SK-N-SH (cell line): Measurements from ENCODE around the gene PSMB9. TPM values are rescaled to one million over a fixed set of nuclear protein-coding genes. Genes with fewer than 3 reads are reported as not detected.

Experiments used
- CTCF ChIA-PET: fragments of 300-600, 350-600 bp; formaldehyde crosslinking; extraction: SDS; loops from one replicate; lab custom pipeline; 2021; lab: Yijun Ruan, JAX
- POLR2A ChIA-PET: fragments of 350-600 bp; sonication (Branson Sonifier 250); formaldehyde crosslinking; extraction: SDS; loops from one replicate; lab custom pipeline; 2020; ENCODE audit warnings: antibody characterized with exemption, inconsistent platforms; lab: Yijun Ruan, JAX
- DNase-seq: peaks from one replicate; pipeline ENCODE4 v3.0.0; 2012
- H2AFZ ChIP-seq: fragments of 200-600 bp; sonication (generic); 2 replicates; pipeline ENCODE4 v1.8.1; 2016; ENCODE audit warnings: antibody characterized with exemption, mild to moderate bottlenecking, low read depth
- H3F3A ChIP-seq: fragments of 200-600 bp; sonication (generic); replicated peaks from 2 replicates; pipeline ENCODE3; 2016; ENCODE audit warnings: antibody characterized with exemption, mild to moderate bottlenecking; ENCODE audit not compliant: insufficient read depth
- H3K27ac ChIP-seq, 2 experiments: fragments of 200-500 bp in 1 of 2; fragments of 200-600 bp in 1 of 2; sonication (Bioruptor generic) in 1 of 2; sonication (generic), shearing (Covaris generic) in 1 of 2; 2 replicates each; pipeline versions ENCODE4 v1.5.1 to v1.6.1; 2014 to 2016; ENCODE audit warnings: low read depth in 2 of 2, inconsistent platforms in 1 of 2, low read length in 1 of 2, mild to moderate bottlenecking in 1 of 2, mixed read lengths in 1 of 2
- H3K27me3 ChIP-seq: fragments of 200-600 bp; sonication (generic), shearing (Covaris generic); 2 replicates; pipeline ENCODE4 v1.6.1; 2016; ENCODE audit warnings: mixed run types; ENCODE audit not compliant: insufficient read depth
- H3K36me3 ChIP-seq, 2 experiments: fragments of 200-500 bp in 1 of 2; fragments of 200-600 bp in 1 of 2; sonication (Bioruptor generic) in 1 of 2; sonication (generic) in 1 of 2; replicated peaks in 1 of 2; 2 replicates each; pipeline versions ENCODE3 to v1.5.1; 2014 to 2016; ENCODE audit warnings: low read length in 1 of 2, mild to moderate bottlenecking in 1 of 2; ENCODE audit not compliant: insufficient read depth in 2 of 2, control insufficient read depth in 1 of 2
- H3K4me1 ChIP-seq, 2 experiments: fragments of 200-500 bp in 1 of 2; fragments of 200-600 bp in 1 of 2; sonication (Bioruptor generic) in 1 of 2; sonication (generic), shearing (Covaris generic) in 1 of 2; 2 replicates each; pipeline versions ENCODE4 v1.5.1 to v1.6.1; 2014 to 2016; ENCODE audit warnings: low read depth in 1 of 2, low read length in 1 of 2, mixed run types in 1 of 2; ENCODE audit not compliant: insufficient read depth in 2 of 2, control insufficient read depth in 1 of 2
- H3K4me2 ChIP-seq: fragments of 200-600 bp; sonication (generic), shearing (Covaris generic); 2 replicates; pipeline ENCODE4 v1.6.1; 2017; ENCODE audit warnings: mixed run types
- H3K4me3 ChIP-seq, 2 experiments: fragments of 200-500 bp in 1 of 2; fragments of 200-600 bp in 1 of 2; sonication (Bioruptor generic) in 1 of 2; sonication (generic), shearing (Covaris generic) in 1 of 2; 2 replicates each; pipeline versions ENCODE4 v1.5.1 to v1.8.1; 2014 to 2016; ENCODE audit warnings: low read depth in 2 of 2, inconsistent platforms in 1 of 2, low read length in 1 of 2, mild to moderate bottlenecking in 1 of 2, mixed read lengths in 1 of 2, moderate library complexity in 1 of 2
- H3K79me2 ChIP-seq: fragments of 200-600 bp; sonication (generic); 2 replicates; pipeline ENCODE4 v1.8.1; 2017; ENCODE audit warnings: mild to moderate bottlenecking; ENCODE audit not compliant: insufficient read depth
- H3K9ac ChIP-seq: fragments of 200-600 bp; sonication (generic); 2 replicates; pipeline ENCODE4 v1.6.1; 2017; ENCODE audit warnings: mixed run types
- H3K9me2 ChIP-seq: fragments of 200-600 bp; sonication (generic); 2 replicates; pipeline ENCODE4 v1.6.1; 2017; ENCODE audit warnings: mixed run types
- H3K9me3 ChIP-seq: fragments of 200-600 bp; sonication (generic); 2 replicates; pipeline ENCODE4 v1.6.1; 2017; ENCODE audit warnings: mixed run types, mild to moderate bottlenecking, moderate library complexity
- H4K20me1 ChIP-seq: fragments of 200-600 bp; sonication (generic); 2 replicates; pipeline ENCODE4 v1.6.1; 2017; ENCODE audit warnings: mild to moderate bottlenecking, mixed run types; ENCODE audit not compliant: insufficient read depth
- FOSL2 ChIP-seq: IDR thresholded peaks from 2 replicates; pipeline ENCODE4 v1.4.0; 2012; ENCODE audit warnings: low read depth, mild to moderate bottlenecking, moderate library complexity, borderline replicate concordance
- FOXJ3 ChIP-seq: sonication (generic); formaldehyde crosslinking; IDR thresholded peaks from 2 replicates; pipeline ENCODE4 v1.5.1; 2020; ENCODE audit warnings: mild to moderate bottlenecking, missing genetic modification reagents
- GATA2 ChIP-seq: sonication (generic); formaldehyde crosslinking; IDR thresholded peaks from 2 replicates; pipeline ENCODE4 v1.5.0; 2020; ENCODE audit warnings: mild to moderate bottlenecking, missing genetic modification reagents
- IRF3 ChIP-seq: fragments of 150-350 bp; IDR thresholded peaks from 2 replicates; pipeline ENCODE4 v1.6.1; 2016; ENCODE audit warnings: mild to moderate bottlenecking, low read depth, low read length
- MAX ChIP-seq: IDR thresholded peaks from 2 replicates; pipeline ENCODE4 v1.4.0; 2012; ENCODE audit warnings: low read depth
- MEF2A ChIP-seq: IDR thresholded peaks from 2 replicates; pipeline ENCODE4 v1.4.0; 2012; ENCODE audit warnings: low read depth, borderline replicate concordance
- NFIC ChIP-seq: IDR thresholded peaks from 2 replicates; pipeline ENCODE4 v1.4.0; 2012; ENCODE audit warnings: borderline replicate concordance
- NRF1 ChIP-seq: IDR thresholded peaks from 2 replicates; pipeline ENCODE4 v1.6.1; 2012; ENCODE audit warnings: low read depth, mild to moderate bottlenecking, low read length
- POLR2AphosphoS5 ChIP-seq: IDR thresholded peaks from 2 replicates; pipeline ENCODE4 v1.6.1; 2012; ENCODE audit warnings: low read depth, low read length
- RAD21 ChIP-seq: IDR thresholded peaks from 2 replicates; pipeline ENCODE4 v1.6.1; 2012; ENCODE audit warnings: mild to moderate bottlenecking, low read length
- RCOR1 ChIP-seq: fragments of 150-350 bp; IDR thresholded peaks from 2 replicates; pipeline ENCODE4 v1.6.1; 2017; ENCODE audit warnings: antibody characterized with exemption, low read length
- REST ChIP-seq: IDR thresholded peaks from 2 replicates; pipeline ENCODE4 v1.6.1; 2012; ENCODE audit warnings: mild to moderate bottlenecking, low read depth, low read length, moderate library complexity
- RXRA ChIP-seq: IDR thresholded peaks from 2 replicates; pipeline ENCODE4 v1.4.0; 2012; ENCODE audit warnings: low read depth, mild to moderate bottlenecking, borderline replicate concordance
- SIN3A ChIP-seq: IDR thresholded peaks from 2 replicates; pipeline ENCODE4 v1.6.1; 2012; ENCODE audit warnings: low read depth, mild to moderate bottlenecking, low read length, moderate library complexity, borderline replicate concordance
- TCF12 ChIP-seq: IDR thresholded peaks from 2 replicates; pipeline ENCODE4 v1.4.0; 2012
- USF1 ChIP-seq: IDR thresholded peaks from 2 replicates; pipeline ENCODE4 v1.4.0; 2012; ENCODE audit warnings: low read depth, borderline replicate concordance
- YY1 ChIP-seq: IDR thresholded peaks from 2 replicates; pipeline ENCODE4 v1.4.0; 2012; ENCODE audit warnings: low read depth, mild to moderate bottlenecking
- ZBTB33 ChIP-seq: IDR thresholded peaks from 2 replicates; pipeline ENCODE4 v1.4.0; 2012; ENCODE audit warnings: low read depth, borderline replicate concordance
- WGBS: methylation state at CpG from one replicate; pipeline ENCODE4 v1.1.6; 2017; ENCODE audit warnings: low lambda C conversion rate; 5-methylcytosine and 5-hydroxymethylcytosine counted together
- polyA plus RNA-seq, 3 experiments: library from polyadenylated mRNA; depleted of rRNA; stranded (reverse); fragments of >200 nt; gene quantifications; 2 replicates each; pipeline ENCODE4 v1.2.3, GENCODE V29; 2012

Gene PSMB9
- polyA plus RNA-seq, 1 of the 3 experiments (the other 2 are of a cell fraction), result 83.7 TPM

GRCh38 chr6:32827025-32827424 is 27.0 kb upstream of the PSMB9 start:
- no peaks in the 10 kb centered on the region for H3K4me1 ChIP-seq
- H2AFZ ChIP-seq, result no peak overlapping the region
- H4K20me1 ChIP-seq, result no peaks in the 10 kb centered on the region
- no peaks in the 10 kb centered on the region for H3K9me3 ChIP-seq
- no peak for DNase-seq
- WGBS, result 74% methylated on average over 3 of the region's 3 CpGs
- no peak overlapping the region for H3K4me2 ChIP-seq
- H3K36me3 ChIP-seq, result peaks cover 4 to 14% of the 10 kb centered on the region in 2 experiments
- no peaks in the 10 kb centered on the region; the same call in 1 of the 2 replicates for H3K27me3 ChIP-seq
- TF ChIP-seq GATA2 (no peak), MEF2A (no peak), ZBTB33 (no peak), RCOR1 (no peak), FOSL2 (no peak)
- no peaks in the 10 kb centered on the region for H3K9me2 ChIP-seq
- H3F3A ChIP-seq, result no peaks in the 10 kb centered on the region
- ChIA-PET POLR2A (no interaction called here), CTCF (interaction anchor here (1.1 to 7.2 kb wide), 8 partner anchors 11 to 59 kb away, joined by 3 to 76 read pairs (median 4); partner anchors contain the start of genes PSMB9, TAP1 and TAP2)
- H3K27ac ChIP-seq, result no peak overlapping the region
- no peak overlapping the region for H3K9ac ChIP-seq
- no peak overlapping the region for H3K4me3 ChIP-seq
- H3K79me2 ChIP-seq, result no peaks in the 10 kb centered on the region

GRCh38 chr6:32829495-32829894 is 24.5 kb upstream of the PSMB9 start:
- POLR2A ChIA-PET, result no interaction called here
- 75% methylated on average over 7 of the region's 7 CpGs for WGBS
- Histone ChIP-seq H4K20me1 (no peaks in the 10 kb centered on the region), H3K36me3 (peaks cover 8 to 18% of the 10 kb centered on the region in 2 experiments), H3K79me2 (no peaks in the 10 kb centered on the region), H3K27me3 (no peaks in the 10 kb centered on the region), H3K9ac (no peak overlapping the region), H3K4me2 (no peak overlapping the region), H3K9me3 (no peaks in the 10 kb centered on the region), H3K27ac (no peak overlapping the region), H2AFZ (no peak overlapping the region), H3K4me1 (no peaks in the 10 kb centered on the region), H3F3A (no peaks in the 10 kb centered on the region), H3K9me2 (no peaks in the 10 kb centered on the region), H3K4me3 (no peak overlapping the region)
- TF ChIP-seq RXRA, result no peak
- no peak for TF ChIP-seq NRF1
- TF ChIP-seq ZBTB33, result no peak
- no peak for TF ChIP-seq FOXJ3
- no peak for TF ChIP-seq SIN3A
- no peak for TF ChIP-seq MAX
- TF ChIP-seq FOSL2, result no peak
- no peak for TF ChIP-seq RAD21
- no peak for TF ChIP-seq YY1
- no peak for TF ChIP-seq REST
- no peak for TF ChIP-seq NFIC
- no peak for TF ChIP-seq MEF2A
- TF ChIP-seq POLR2AphosphoS5, result no peak
- TF ChIP-seq IRF3, result no peak
- no peak for TF ChIP-seq TCF12
- no peak for TF ChIP-seq USF1
- CTCF ChIA-PET, result interaction anchor here (5.5 to 7.2 kb wide), 2 partner anchors 9 to 40 kb away, joined by 70 to 76 read pairs; partner anchors contain the start of gene TAP2
- no peak for DNase-seq
